ENCODE data around the gene ABCB11.
"Not testable (repeated sequence)": the region's sequence is repeated elsewhere in the genome, so short reads cannot be mapped to it uniquely, and the experiment has no call there.

The ABCB11 gene

GRCh38 chr2:168969865-168970264 is 61.3 kb downstream of the ABCB11 start:
- DNase-seq, result no peak

DNA sequence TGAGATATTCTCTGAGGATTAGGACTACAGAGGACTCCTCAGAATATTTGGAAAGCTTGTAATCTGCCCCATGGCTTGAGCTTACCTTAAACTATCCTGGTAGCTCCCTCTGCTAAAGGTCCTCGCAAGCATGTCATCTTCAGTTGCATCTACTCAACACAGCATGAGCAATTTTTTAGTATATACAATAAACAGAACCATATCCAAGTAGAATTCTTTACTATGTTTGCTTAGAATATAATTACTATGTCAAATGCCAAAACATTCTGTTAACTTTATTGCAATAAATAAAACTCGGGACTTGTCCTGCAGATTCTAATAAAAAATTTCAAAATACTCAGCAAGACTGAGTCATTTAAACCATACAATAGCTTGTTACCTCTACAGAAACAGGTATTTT is 62.8 kb downstream of the ABCB11 start:
- DNase-seq, result no peak

GRCh38 chr2:168964251-168964807 is 66.8 kb downstream of the ABCB11 start:
- DNase-seq, result no peak

- no peak for DNase-seq
These were observed 68.5 kb downstream of the ABCB11 start for GRCh38 chr2:168962636-168963035.

DNA sequence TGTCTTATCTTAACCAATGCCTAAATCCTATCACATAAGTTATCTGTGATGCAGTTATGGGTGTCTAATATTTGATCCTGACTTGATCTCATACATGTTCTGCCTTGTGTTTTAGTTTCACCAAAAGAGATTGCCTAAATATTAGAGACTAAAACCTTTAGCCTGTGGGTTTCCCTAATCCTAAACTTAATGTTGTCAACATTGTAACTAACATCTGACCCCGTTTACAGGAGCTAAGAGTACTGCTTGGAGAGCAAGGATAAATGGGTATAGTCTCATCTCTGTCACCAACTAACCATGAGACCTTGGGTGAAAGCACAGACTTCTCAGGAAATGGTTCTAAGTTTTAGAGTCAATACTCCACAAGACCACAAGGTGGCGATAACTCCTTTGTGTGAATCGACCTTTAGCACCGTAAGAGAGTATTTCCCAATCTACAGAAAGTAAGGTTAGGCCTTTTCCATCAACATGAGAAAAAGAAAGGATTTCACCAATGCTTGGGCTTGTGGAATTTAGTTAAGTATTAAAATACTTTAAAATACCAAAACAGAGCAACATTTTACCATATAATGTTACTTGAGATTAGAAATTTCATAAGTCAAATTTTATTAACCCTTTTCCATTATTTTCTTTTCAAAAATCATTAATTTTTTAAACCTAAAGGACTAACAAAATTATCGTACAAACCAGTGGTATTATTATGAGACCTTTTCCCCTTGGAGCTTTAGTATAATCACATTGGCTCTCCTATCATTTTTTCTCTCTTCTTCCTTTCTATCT is 69.5 kb downstream of the ABCB11 start:
- DNase-seq, result peak; percentile 25

- no peak for DNase-seq
These were observed 74.7 kb downstream of the ABCB11 start for GRCh38 chr2:168956392-168956791.

DNA sequence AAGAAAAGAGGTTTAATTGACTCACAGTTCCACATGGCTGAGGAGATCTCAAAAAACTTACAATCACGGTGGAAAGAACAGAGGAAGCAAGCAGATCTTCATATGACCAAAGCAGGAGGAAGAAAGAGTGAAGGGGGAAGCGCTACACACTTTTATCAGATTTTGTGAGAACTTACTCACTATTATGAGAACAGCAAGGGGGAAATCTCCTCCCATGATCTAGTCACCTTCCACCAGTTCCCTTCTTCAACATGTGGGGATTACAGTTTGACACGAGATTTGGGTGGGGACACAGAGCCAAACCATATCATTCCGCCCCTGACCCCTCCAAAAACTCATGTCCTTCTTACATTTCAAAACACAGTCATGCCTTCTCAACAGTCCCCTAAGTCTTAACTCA is 75.8 kb downstream of the ABCB11 start:
- no peak for DNase-seq

- DNase-seq, result no peak
These were observed 76.9 kb downstream of the ABCB11 start for GRCh38 chr2:168954256-168954655.

- no peak for DNase-seq
These were observed 78.7 kb downstream of the ABCB11 start for GRCh38 chr2:168952424-168952823.

DNA sequence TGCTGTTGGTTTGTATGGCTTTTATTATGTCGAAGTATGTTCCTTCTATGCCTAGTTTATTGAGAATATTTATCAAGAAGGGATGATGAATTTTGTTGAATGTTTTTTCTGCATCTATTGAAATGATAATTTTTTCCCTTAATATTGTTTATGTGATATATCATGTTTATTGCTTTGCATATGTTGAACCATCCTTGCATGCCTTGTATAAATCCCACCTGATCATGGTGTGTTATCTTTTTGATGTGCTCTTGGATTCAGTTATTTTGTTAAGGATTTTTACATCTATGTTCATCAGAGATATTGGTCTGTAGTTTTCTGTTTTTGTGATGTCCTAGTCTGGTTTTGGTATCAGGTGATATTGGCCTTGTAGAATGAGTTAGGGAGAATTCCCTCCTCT is 79.3 kb downstream of the ABCB11 start:
- DNase-seq, result no peak

DNA sequence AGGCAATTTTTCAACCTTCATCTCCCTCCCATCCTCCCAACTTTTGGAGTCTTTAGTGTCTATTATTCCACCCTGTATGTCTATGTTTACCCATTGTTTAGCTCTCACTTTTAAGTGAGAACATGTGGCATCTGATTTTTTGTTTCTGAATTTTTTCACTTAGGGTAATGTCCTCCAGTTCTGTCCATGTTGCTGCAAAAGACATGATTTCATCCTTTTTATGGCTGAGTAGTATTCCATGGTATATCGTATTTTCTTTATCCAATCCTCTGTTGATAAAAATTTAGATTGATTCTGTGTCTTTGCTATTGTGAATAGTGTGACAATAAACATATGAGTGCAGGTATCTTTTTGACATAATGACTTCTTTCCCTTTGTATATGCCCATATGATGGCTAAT is 81.8 kb downstream of the ABCB11 start:
- DNase-seq, result no peak

DNA sequence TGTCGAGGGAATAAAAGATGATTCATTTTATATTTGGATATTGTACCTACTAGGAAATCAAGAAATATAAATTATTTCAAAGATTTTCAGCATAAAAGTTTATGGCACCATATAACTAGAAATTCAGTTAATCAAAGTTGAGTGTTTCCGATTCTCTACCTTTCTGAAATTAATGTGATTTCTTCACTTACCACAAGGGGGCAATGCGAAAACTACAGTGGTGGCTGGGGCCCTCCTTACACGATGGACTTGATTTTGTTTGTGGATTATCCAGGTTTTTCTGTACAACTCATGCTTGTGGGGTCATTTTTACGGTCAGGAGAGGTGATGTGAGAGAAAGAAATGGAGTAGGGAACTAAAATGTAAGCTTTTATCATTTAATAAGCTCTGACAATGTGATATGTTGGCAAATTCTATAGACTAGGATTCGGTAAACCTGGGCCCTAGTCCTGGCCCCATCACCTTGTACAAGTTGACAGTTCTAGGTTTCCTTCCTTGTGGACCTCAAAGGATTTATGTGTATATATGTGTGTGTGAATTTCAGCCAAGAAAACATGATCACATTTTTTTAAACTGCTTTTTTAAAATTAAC is 82.4 kb downstream of the ABCB11 start:
- no peak for DNase-seq

- no peak for DNase-seq
These were observed 85.6 kb downstream of the ABCB11 start for GRCh38 chr2:168945508-168945907.

DNA sequence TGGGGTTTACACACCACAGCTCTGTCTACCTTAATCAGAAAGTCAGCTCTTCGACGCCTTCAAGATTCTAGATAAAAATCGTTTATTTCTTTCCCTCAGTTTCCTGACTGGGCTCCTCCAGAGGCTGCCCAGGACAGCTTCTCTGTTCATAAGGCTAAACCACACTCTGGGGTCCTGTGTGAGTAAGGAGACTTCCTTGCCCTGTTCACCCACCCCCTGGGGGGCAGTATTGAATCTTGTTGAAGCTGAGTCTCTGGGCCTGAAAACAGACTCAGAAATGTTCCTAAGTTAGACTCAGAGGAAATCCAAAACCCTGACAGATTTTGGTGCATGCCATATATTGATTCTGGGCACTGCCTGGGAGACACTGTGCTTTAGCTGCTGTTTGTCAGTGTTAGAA is 87.1 kb downstream of the ABCB11 start:
- no peak for DNase-seq

- DNase-seq, result no peak
These were observed 89.8 kb downstream of the ABCB11 start for GRCh38 chr2:168941297-168941696.

GRCh38 chr2:168939918-168940317 is 91.2 kb downstream of the ABCB11 start:
- DNase-seq, result no peak

GRCh38 chr2:168939061-168939460 is 92.1 kb downstream of the ABCB11 start:
- no peak for DNase-seq

DNA sequence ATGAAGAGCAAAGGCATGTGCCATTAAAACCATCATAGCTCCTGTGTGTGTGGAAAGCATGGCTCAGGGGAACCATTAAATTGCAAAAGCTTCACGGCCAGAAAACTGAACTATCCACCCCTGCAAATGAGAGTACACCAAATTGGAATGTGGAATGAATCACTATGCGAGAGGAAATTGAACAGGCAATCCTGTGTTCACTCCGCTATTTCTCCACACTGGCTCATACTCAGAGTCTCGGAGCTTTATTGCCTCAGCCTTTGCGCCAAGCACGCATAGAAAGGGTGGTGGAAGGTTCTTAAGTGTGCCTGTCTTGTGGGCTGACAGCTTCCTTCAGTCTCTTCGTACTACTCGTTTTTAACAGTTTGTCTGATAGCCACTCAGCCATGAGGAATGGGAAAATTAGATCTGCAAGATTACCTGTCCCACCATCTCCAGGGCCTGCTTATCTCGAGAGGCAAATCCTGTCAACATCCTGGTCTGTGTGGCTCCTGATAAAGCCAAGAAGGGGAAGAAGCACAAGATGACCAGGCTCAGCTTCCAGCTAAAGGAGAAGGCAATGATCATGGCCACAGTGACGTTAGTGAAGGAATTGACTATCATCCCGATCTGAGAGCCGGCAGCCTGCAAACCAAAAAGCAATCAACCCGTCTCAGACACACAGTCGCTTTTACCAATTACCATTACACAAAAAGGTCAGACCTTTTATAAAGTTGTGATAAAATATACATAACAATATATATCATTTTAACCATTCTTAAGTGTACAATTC is 95.1 kb downstream of the ABCB11 start:
- DNase-seq, result no peak

GRCh38 chr2:168934826-168935225 is 96.3 kb downstream of the ABCB11 start:
- DNase-seq, result no peak

DNA sequence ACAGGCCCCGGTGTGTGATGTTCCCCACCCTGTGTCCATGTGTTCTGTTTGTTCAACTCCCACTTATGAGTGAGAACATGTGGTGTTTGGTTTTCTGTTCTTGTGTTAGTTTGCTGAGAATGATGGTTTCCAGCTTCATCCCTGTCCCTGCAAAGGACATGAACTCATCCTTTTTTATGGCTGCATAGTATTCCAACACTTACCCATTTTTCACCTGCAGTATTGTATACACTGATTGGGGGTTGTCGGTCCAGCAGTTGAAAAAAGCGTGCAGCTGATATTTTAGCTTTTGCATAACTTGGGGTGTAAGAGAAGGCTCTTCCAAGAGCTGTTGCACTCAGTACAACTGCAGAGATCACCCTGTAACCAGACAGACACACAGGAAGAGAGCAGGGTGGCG is 99.0 kb downstream of the ABCB11 start:
- not testable (repeated sequence) for DNase-seq

- DNase-seq, result no peak
These were observed 100.9 kb downstream of the ABCB11 start for GRCh38 chr2:168930242-168930641.

DNA sequence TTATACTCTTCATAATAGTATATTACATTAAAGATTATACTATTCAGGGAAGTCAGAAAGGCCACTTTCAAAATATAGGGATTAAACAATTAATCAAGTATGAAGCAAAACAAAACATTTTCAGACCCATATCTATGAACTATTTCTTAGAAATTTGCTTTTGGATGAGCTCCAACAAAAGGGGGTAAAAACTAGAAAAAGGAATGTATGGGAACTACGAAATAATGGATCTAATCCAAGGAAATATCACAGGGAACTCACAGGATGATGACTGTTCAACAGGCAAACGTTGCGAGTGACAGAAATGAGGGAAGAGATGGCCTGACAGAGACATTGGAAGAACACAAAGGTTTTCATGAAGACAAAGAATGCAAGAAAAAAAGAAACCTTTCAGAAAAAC is 102.1 kb downstream of the ABCB11 start:
- DNase-seq, result no peak

DNA sequence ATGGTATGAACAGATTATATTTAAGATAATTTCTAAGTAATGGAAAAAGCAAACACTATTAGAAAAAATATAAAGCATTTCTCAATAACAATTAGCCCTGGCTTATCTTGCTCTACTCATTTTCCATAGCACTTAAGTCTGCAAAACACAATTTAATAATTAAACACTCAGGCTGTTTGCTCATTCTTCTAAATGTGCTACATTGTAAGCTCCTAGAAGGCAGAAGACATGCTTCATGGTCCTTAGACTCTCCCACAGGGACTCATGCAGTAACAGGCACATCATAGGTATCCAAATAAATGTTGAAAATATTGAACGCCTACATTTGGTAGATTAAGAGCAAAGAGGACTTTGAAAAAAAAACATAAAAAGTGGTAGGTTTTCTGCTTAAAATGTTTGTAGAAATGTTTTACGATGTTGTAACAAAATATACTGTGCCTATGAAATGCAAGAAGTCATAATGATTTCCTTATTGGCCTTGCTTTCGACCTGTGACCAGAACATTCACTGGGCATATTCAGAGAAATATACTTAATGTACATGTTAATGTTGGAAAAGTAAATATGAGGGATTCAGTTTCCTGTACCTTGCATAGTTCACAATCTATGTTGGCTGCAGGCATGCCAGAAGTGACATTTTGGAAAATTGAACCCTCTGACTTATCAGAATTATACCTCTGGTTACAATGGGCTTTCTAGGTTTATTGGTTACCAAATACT is 102.9 kb downstream of the ABCB11 start:
- DNase-seq, result no peak

Data from effector CD4-positive, alpha-beta T cell (primary cell).